ENCODE data around the gene TASOR2. TPM values are rescaled to one million over a fixed set of nuclear protein-coding genes. Genes with fewer than 3 reads are reported as not detected.

Gene TASOR2
- polyA plus RNA-seq, 1 donor = 31.0 TPM

Other genes with a start within 250 kb of the TASOR2 start
- gene CALML5, start 185.3 kb upstream of the TASOR2 start, polyA plus RNA-seq = not detected
- 0.09 TPM for gene CALML3, start 159.9 kb upstream of the TASOR2 start, polyA plus RNA-seq
- 29.9 TPM for gene ASB13, start 18.2 kb upstream of the TASOR2 start, polyA plus RNA-seq
- 313 TPM for gene GDI2, start 128.6 kb downstream of the TASOR2 start, polyA plus RNA-seq
- gene ANKRD16, start 205.1 kb downstream of the TASOR2 start, polyA plus RNA-seq = 7.9 TPM
- gene FBH1, start 205.4 kb downstream of the TASOR2 start, polyA plus RNA-seq = 70.5 TPM